SK-N-MC (cell line): Measurements from ENCODE around the gene ACTR2.

ENCODE experiments used
- DNase-seq: peaks from one replicate; pipeline ENCODE4 v3.0.0-alpha.2; 2011; ENCODE audit warnings: low read depth, low spot score
- H3K27ac ChIP-seq: fragments of 200-600 bp; sonication (generic); 2 replicates; pipeline ENCODE4 v1.5.1; 2016; ENCODE audit warnings: mixed run types
- H3K36me3 ChIP-seq: fragments of 200-600 bp; sonication (generic); 2 replicates; pipeline ENCODE4 v1.6.1; 2017; ENCODE audit warnings: antibody characterized with exemption, low read length, mixed read lengths; ENCODE audit not compliant: insufficient read depth
- H3K4me3 ChIP-seq: fragments of 200-600 bp; sonication (generic); 2 replicates; pipeline ENCODE4 v1.5.1; 2016
- H3K9ac ChIP-seq: fragments of 200-600 bp; sonication (generic); 2 replicates; pipeline ENCODE4 v1.8.0; 2017; ENCODE audit warnings: mixed run types, mixed read lengths; ENCODE audit not compliant: insufficient read length
- H3K9me3 ChIP-seq: fragments of 200-600 bp; sonication (generic); 2 replicates; pipeline ENCODE4 v1.6.1; 2017; ENCODE audit warnings: low read depth, mild to moderate bottlenecking, antibody characterized with exemption, low read length, moderate library complexity, mixed read lengths
- EZH2 ChIP-seq: fragments of 200-600 bp; sonication (generic); IDR thresholded peaks from one replicate; pipeline ENCODE4 v1.6.1; 2017; ENCODE audit warnings: antibody characterized with exemption
- FOXP2 ChIP-seq: optimal IDR thresholded peaks from 2 replicates; pipeline ENCODE3; 2011; ENCODE audit warnings: mild to moderate bottlenecking, moderate library complexity; ENCODE audit not compliant: insufficient read depth; ENCODE audit errors: extremely low read length, control extremely low read depth
- POLR2AphosphoS5 ChIP-seq: IDR thresholded peaks from 2 replicates; pipeline ENCODE4 v1.6.1; 2012; ENCODE audit warnings: mild to moderate bottlenecking, low read depth, low read length, borderline replicate concordance

Gene ACTR2

GRCh38 chr2:65281627-65282351 is 54.2 kb downstream of the ACTR2 start:
- H3K27ac ChIP-seq, result peak overlapping the region; percentile 65; the same call in 1 of the 2 replicates
- peak overlapping the region; percentile 52 for H3K4me3 ChIP-seq
- no peak for DNase-seq
- no peaks in the 10 kb centered on the region for H3K36me3 ChIP-seq
- no peaks in the 10 kb centered on the region for H3K9me3 ChIP-seq
- no peak overlapping the region for H3K9ac ChIP-seq
- TF ChIP-seq FOXP2 (no peak), POLR2AphosphoS5 (no peak), EZH2 (no peak)

GRCh38 chr2:65282477-65283053 is 54.9 kb downstream of the ACTR2 start:
- no peak for TF ChIP-seq POLR2AphosphoS5
- Histone ChIP-seq H3K9ac (no peak overlapping the region), H3K36me3 (no peaks in the 10 kb centered on the region), H3K27ac (no peak overlapping the region), H3K4me3 (no peak overlapping the region), H3K9me3 (no peaks in the 10 kb centered on the region)
- DNase-seq, result no peak

GRCh38 chr2:65287364-65287763 is 59.7 kb downstream of the ACTR2 start:
- Histone ChIP-seq H3K9ac (no peak overlapping the region), H3K36me3 (no peaks in the 10 kb centered on the region), H3K4me3 (no peak overlapping the region), H3K27ac (no peak overlapping the region), H3K9me3 (no peaks in the 10 kb centered on the region)
- DNase-seq, result no peak
- TF ChIP-seq EZH2, result no peak
- TF ChIP-seq POLR2AphosphoS5, result no peak
- TF ChIP-seq FOXP2, result no peak

- DNase-seq, result no peak
- H3K36me3 ChIP-seq, result no peaks in the 10 kb centered on the region
- no peak for TF ChIP-seq FOXP2
- no peak for TF ChIP-seq POLR2AphosphoS5
- TF ChIP-seq EZH2, result no peak
- H3K4me3 ChIP-seq, result no peak overlapping the region
- H3K27ac ChIP-seq, result no peak overlapping the region
- no peaks in the 10 kb centered on the region for H3K9me3 ChIP-seq
- H3K9ac ChIP-seq, result no peak overlapping the region
Measured at GRCh38 chr2:65291216-65292105, 63.8 kb downstream of the ACTR2 start.

- no peak overlapping the region for H3K4me3 ChIP-seq
- no peak for DNase-seq
- H3K27ac ChIP-seq, result no peak overlapping the region
- no peak for TF ChIP-seq FOXP2
- no peak for TF ChIP-seq EZH2
- TF ChIP-seq POLR2AphosphoS5, result no peak
- no peak overlapping the region for H3K9ac ChIP-seq
- no peaks in the 10 kb centered on the region for H3K9me3 ChIP-seq
- H3K36me3 ChIP-seq, result no peaks in the 10 kb centered on the region
Measured at GRCh38 chr2:65292106-65292400, 64.4 kb downstream of the ACTR2 start.

GRCh38 chr2:65292461-65293011 is 64.9 kb downstream of the ACTR2 start:
- TF ChIP-seq EZH2, result no peak
- no peak for TF ChIP-seq FOXP2
- no peak for TF ChIP-seq POLR2AphosphoS5
- no peaks in the 10 kb centered on the region for H3K36me3 ChIP-seq
- no peak overlapping the region for H3K4me3 ChIP-seq
- no peaks in the 10 kb centered on the region for H3K9me3 ChIP-seq
- H3K9ac ChIP-seq, result no peak overlapping the region
- H3K27ac ChIP-seq, result no peak overlapping the region
- no peak for DNase-seq

GRCh38 chr2:65293376-65293775 is 65.7 kb downstream of the ACTR2 start:
- Histone ChIP-seq H3K9ac (no peak overlapping the region), H3K27ac (no peak overlapping the region), H3K9me3 (no peaks in the 10 kb centered on the region), H3K4me3 (no peak overlapping the region), H3K36me3 (no peaks in the 10 kb centered on the region)
- TF ChIP-seq EZH2, result no peak
- no peak for TF ChIP-seq FOXP2
- TF ChIP-seq POLR2AphosphoS5, result no peak
- no peak for DNase-seq

- Histone ChIP-seq H3K4me3 (no peak overlapping the region), H3K27ac (no peak overlapping the region), H3K9me3 (no peaks in the 10 kb centered on the region), H3K36me3 (no peaks in the 10 kb centered on the region), H3K9ac (no peak overlapping the region)
- DNase-seq, result no peak
- TF ChIP-seq EZH2, result no peak
- TF ChIP-seq POLR2AphosphoS5, result no peak
- TF ChIP-seq FOXP2, result no peak
Measured at GRCh38 chr2:65294136-65294535, 66.5 kb downstream of the ACTR2 start.
